GM21360 (cell line): Measurements from ENCODE around the gene TDRKH.

ENCODE experiments used
- ATAC-seq: cut with Tn5 transposase; IDR thresholded peaks from one replicate; pipeline ENCODE4 v1.9.1; 2021; ENCODE audit warnings: mild to moderate bottlenecking, moderate library complexity; ENCODE audit not compliant: unreplicated experiment

Gene TDRKH

GRCh38 chr1:151790071-151790939 is at the start of gene TDRKH:
TSS of gene TDRKH (minus strand) at chr1:151790500. CDS start at chr1:151783022, 7,478 bp downstream.
- ATAC-seq, result peak; percentile 88

DNA sequence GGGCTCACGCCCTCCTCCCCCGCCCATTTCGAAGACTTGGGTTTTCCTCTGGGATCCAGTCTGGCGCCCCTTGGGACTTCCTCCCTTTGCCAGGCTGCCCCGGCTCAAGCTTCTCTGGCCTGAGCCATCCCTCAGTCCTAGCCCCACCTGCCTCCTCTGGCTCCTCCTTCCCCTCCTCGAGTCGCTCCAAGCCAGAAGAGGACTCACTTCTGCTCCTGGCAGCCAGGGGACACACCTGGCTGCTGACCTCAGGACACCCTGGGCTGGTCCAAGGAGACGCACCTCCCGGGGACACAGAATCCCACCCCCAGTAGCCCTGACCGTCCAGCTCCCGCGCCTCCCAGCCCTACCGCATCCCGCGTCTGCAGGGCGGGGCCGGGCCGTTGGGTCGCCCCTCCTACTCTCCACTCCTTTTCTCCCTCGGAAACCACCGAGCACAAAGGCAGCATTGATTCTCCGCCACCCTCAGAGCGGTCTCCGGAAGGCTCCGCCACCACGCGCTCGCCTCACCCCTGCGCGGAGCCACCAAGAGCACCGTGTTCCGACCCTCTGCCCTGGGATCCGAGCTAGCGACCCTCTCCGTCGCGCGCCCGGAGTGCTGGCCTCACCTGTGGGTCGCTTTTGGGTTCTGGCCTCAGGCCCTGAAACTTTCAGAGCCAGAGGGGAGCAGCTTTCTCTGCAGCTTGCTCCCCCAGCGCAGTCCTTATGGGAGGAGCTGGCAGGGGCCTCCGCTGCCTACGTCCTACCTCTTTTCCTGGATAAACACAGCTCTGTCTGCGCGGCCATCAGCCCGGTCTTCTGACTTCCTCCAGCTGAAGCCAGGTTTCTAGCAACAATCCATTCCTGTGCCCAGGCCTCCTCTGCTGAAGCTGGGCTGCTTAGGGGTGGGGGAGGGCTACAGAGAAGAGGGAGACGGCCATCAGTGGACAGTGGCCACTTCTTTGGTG is 49.4 kb upstream of the TDRKH start, which contains the start of gene C2CD4D:
TSS of gene C2CD4D (minus strand) at position 364 of the 947 bp plus-strand sequence. CDS start 831 bp downstream, outside the sequence.
- peak; percentile 44 for ATAC-seq

- ATAC-seq, result no peak
Measured at GRCh38 chr1:151839082-151839412, 48.7 kb upstream of the TDRKH start.

- ATAC-seq, result no peak
Measured at GRCh38 chr1:151838222-151839081, 48.2 kb upstream of the TDRKH start.

DNA sequence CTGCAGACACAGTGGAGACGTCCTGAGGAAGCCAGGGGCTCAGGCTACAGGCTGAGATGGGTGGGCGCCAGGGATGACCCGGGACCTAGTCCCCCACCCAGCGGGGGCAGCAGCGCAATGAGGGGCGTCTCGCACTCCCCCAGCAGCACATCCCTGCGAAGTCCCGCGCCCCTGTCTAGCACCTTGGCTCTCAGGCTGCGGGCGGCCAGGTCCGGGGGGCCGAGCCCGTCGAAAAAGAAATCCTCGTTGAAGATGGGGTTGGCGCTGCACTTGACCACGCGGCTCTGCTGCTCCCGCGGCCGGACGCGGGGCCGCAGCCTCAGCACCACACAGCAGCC is 47.6 kb upstream of the TDRKH start:
- no peak for ATAC-seq

- ATAC-seq, result no peak
Measured at GRCh38 chr1:151837197-151837596, 46.9 kb upstream of the TDRKH start.

GRCh38 chr1:151835596-151835995 is 45.3 kb upstream of the TDRKH start:
- ATAC-seq, result no peak

- ATAC-seq, result no peak
Measured at GRCh38 chr1:151834239-151834638, 43.9 kb upstream of the TDRKH start.

DNA sequence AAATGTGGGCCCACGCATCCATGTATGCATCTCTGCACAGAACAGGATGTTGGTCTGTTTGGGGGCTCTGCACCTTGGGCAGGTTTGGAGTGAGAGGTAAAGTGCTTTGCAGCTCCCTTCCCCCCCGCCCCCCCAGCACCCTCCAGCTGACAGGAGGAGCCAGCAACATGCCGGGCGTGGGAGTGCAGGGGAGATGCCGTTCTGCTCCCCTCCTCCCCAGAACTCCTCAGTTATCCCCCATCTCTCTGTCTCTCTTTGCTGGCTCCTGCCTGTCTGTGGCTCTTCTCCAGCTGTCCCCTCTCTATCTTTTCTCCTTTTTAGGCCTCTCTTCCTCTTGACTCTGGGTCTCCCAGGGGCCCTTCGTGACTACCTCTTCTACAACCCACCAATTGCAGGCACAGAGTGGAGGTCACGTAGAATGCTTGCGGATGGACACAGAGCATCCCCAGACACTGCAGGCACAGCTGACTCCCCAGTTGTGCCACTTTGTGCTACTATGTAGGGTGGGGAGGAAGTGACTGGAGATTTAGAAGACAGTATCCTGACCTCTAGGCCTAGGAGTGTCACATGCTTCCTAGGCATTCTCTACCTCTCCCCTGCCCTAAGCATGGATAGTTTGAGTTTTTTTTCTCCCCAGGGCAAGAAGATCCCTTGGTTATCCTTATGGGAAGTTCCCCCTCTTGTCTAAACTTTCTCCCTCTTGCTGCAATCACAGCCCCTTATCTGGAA is 43.0 kb upstream of the TDRKH start:
- no peak for ATAC-seq

- ATAC-seq, result no peak
Measured at GRCh38 chr1:151832318-151832980, 42.1 kb upstream of the TDRKH start.

DNA sequence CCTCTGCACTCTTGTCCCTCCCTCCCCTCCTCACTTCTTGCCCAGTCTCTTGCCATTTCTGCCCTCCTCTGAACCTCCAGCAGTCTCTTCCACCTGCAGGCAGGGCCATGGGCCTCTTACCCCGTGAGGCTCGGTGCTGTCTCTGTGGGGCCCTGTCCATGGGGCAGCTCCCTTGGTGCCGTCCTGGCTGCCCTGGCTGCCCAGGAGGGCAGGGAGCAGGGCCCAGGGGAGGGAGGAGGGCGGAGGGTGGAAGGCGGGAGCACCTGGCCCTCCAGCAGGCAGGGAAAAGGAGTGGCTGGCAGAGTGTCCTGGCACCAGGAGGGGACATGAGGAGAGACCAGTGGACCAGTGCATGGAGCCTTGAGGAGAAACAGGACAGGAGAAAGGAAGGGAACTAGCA is 41.3 kb upstream of the TDRKH start, which contains the start of gene RORC:
TSS of gene RORC (minus strand) at position 198 of the 400 bp plus-strand sequence. CDS start at position 160, 38 bp downstream.
- ATAC-seq, result no peak

DNA sequence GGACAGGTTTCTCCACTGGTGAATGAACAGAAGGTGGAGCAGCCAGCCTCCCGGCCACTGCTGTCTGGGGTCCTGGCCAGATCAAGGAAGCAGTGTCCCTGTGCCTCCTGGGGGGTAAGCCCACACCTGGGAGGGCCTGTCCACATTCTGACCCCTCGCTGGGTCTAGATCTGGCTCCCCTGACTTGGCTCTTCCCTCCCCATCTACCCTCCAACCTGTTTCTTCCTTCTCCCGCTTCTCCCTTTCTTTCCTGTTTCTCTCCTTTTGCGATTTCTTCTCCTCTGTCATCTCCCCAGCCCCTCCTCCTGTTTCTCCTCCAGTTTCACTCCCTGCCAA is 40.9 kb upstream of the TDRKH start:
- no peak for ATAC-seq

GRCh38 chr1:151830055-151830454 is 39.8 kb upstream of the TDRKH start:
- ATAC-seq, result no peak

GRCh38 chr1:151829352-151830046 is 39.2 kb upstream of the TDRKH start:
- no peak for ATAC-seq

DNA sequence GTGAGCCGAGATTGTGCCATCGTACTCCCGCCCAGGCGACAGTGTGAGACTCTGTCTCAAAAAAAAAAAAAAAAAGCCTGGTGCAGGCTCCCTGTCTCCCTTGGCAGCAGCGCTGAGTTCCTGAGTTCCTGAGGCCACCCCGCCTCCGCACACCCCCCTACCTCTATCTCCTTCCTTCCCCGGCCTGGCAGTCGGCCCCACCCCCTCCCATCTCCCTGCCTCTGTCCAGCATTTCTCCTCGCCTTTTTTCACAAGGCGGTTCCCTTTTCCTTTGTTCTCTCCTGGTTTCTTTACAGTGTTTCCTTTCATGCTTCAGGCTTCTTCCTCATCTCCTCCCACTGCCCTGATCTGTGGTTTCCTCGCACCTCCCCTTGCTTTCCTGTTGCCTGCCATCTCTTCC is 38.6 kb upstream of the TDRKH start:
- ATAC-seq, result no peak

- no peak for ATAC-seq
Measured at GRCh38 chr1:151827853-151828252, 37.6 kb upstream of the TDRKH start.

- ATAC-seq, result no peak
Measured at GRCh38 chr1:151825751-151826660, 35.7 kb upstream of the TDRKH start.

- no peak for ATAC-seq
Measured at GRCh38 chr1:151825204-151825603, 34.9 kb upstream of the TDRKH start.
